Keratinocyte (primary cell): ENCODE measurements around the gene OCLN.
"Not testable (repeated sequence)": the region's sequence is repeated elsewhere in the genome, so short reads cannot be mapped to it uniquely, and the experiment has no call there.

Experiments
- EZH2 ChIP-seq: IDR thresholded peaks from one replicate; pipeline ENCODE4 v1.6.1; 2012; ENCODE audit warnings: inconsistent platforms, mild to moderate bottlenecking, low read length, moderate library complexity
- TF ChIP-seq, protein P1 (sequence below), 3 experiments: IDR thresholded peaks in 1 of 3; conservative IDR thresholded peaks in 1 of 3; optimal IDR thresholded peaks in 1 of 3; 2 replicates in 2 of 3; 3 replicates in 1 of 3; pipeline versions ENCODE3 to v1.5.1; 2011; ENCODE audit warnings: low read length in 3 of 3, mild to moderate bottlenecking in 3 of 3, moderate library complexity in 2 of 3, control low read depth in 1 of 3, inconsistent platforms in 1 of 3; ENCODE audit not compliant: insufficient read depth in 2 of 3; ENCODE audit errors: extremely low read depth in 1 of 3

DNA sequence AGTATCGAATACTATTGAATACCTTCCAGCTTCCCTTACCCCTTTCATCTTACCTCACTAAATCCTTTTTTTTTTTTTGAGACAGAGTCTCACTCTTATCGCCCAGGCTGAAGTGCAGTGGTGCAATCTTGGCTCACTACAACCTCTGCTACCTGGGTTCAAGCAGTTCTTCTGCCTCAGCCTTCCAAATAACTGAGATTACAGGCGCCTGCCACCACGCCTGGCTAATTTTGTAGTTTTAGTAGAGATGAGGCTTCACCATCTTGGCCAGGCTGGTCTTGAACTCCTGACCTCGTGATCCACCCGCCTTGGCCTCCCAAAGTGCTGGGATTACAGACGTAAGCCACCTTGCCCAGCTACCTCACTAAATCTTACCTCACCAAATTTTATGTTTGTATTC, 14.3 kb upstream of the OCLN start:
- TF ChIP-seq, protein P1, sequence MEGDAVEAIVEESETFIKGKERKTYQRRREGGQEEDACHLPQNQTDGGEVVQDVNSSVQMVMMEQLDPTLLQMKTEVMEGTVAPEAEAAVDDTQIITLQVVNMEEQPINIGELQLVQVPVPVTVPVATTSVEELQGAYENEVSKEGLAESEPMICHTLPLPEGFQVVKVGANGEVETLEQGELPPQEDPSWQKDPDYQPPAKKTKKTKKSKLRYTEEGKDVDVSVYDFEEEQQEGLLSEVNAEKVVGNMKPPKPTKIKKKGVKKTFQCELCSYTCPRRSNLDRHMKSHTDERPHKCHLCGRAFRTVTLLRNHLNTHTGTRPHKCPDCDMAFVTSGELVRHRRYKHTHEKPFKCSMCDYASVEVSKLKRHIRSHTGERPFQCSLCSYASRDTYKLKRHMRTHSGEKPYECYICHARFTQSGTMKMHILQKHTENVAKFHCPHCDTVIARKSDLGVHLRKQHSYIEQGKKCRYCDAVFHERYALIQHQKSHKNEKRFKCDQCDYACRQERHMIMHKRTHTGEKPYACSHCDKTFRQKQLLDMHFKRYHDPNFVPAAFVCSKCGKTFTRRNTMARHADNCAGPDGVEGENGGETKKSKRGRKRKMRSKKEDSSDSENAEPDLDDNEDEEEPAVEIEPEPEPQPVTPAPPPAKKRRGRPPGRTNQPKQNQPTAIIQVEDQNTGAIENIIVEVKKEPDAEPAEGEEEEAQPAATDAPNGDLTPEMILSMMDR (optimal IDR thresholded peaks at IDR 0.05 in 1 of 3, IDR thresholded peaks at IDR 0.05 in 1 of 3, conservative IDR thresholded peaks at IDR 0.05 in 1 of 3; ENCODE audit: extremely low read depth in 1 of 3, insufficient read depth in 2 of 3, low read length in 3 of 3): not testable (repeated sequence)
- not testable (repeated sequence) for TF ChIP-seq EZH2
